AG04449 (cell line): ENCODE results near the gene SLC30A3.

Experiments
- CTCF ChIA-PET: fragments of 350-600 bp; formaldehyde crosslinking; extraction: SDS; loops from one replicate; lab custom pipeline; 2021; ENCODE audit warnings: antibody characterized with exemption; lab: Yijun Ruan, JAX
- POLR2A ChIA-PET: fragments of 400-600, 350-600 bp; formaldehyde crosslinking; extraction: SDS; loops from one replicate; lab custom pipeline; 2020; ENCODE audit warnings: antibody characterized with exemption, inconsistent platforms; lab: Yijun Ruan, JAX
- DNase-seq: peaks from one replicate; pipeline ENCODE4 v3.0.0-alpha.2; 2010; ENCODE audit warnings: low read depth, low spot score
- H3K4me3 ChIP-seq: 2 replicates; pipeline ENCODE4 v1.5.1; 2011; ENCODE audit warnings: low read depth, mild to moderate bottlenecking, control low read depth, low read length
- TF ChIP-seq, protein P1 (sequence below): IDR thresholded peaks from one replicate; pipeline ENCODE4 v1.5.1; 2011; ENCODE audit warnings: mild to moderate bottlenecking, moderate library complexity, low read length, control low read depth, inconsistent platforms; ENCODE audit not compliant: insufficient read depth; ENCODE audit errors: missing control alignments

Gene SLC30A3

DNA sequence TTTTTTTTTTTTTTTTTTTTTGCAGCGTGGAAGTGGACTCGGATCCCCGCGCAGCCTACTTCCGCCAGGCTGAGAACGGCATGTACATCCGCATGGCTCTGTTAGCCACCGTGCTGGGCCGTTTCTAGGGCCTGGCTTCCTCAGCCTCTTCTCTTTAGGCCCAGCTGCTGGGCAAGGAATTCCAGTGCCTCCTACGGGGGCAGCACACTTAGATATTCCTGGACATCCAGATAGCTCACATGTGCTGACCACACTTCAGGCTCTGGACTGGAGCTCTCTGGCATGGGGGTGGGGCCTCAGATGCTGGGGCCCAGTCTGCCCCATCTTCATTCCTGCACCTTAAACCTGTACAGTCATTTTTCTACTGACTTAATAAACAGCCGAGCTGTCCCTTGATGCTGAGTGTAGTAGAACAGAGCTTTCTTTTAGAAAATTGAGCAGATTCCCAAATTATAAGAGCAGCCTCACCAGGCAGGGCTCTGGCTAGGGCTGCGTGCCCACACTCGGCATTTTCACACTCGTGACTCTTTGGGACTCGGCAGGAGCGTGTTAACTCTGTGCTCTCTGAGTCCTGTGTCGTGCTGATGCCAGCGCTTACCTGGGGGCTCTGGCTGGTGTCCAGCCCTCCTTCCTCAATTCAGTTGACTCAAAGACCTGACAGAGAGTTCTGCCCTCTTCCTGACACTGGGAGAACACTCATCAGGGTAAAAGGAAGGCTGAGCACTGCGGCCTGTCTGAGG, 19.3 kb downstream of the SLC30A3 start:
- TF ChIP-seq, protein P1, sequence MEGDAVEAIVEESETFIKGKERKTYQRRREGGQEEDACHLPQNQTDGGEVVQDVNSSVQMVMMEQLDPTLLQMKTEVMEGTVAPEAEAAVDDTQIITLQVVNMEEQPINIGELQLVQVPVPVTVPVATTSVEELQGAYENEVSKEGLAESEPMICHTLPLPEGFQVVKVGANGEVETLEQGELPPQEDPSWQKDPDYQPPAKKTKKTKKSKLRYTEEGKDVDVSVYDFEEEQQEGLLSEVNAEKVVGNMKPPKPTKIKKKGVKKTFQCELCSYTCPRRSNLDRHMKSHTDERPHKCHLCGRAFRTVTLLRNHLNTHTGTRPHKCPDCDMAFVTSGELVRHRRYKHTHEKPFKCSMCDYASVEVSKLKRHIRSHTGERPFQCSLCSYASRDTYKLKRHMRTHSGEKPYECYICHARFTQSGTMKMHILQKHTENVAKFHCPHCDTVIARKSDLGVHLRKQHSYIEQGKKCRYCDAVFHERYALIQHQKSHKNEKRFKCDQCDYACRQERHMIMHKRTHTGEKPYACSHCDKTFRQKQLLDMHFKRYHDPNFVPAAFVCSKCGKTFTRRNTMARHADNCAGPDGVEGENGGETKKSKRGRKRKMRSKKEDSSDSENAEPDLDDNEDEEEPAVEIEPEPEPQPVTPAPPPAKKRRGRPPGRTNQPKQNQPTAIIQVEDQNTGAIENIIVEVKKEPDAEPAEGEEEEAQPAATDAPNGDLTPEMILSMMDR = no peak
- no peak overlapping the region for H3K4me3 ChIP-seq
- DNase-seq = no peak
- CTCF ChIA-PET = interaction anchor here (1.3 kb wide), 1 partner anchor 36 kb away, joined by 4 read pairs; no protein-coding TSS in a partner anchor
- POLR2A ChIA-PET = interaction anchor here (1.0 kb wide), 1 partner anchor 17 kb away, joined by 3 read pairs; no protein-coding TSS in a partner anchor

DNA sequence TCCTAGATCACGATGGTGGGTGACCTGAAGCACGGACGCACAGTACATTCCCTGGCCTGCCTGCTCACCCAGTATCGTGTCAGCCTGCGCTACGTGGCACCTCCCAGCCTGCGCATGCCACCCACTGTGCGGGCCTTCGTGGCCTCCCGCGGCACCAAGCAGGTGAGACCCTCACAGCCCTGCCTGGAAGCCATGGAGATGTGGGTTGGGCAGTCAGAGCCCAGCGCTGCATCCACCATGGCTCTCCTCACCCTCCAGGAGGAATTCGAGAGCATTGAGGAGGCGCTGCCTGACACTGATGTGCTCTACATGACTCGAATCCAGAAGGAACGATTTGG, 20.3 kb downstream of the SLC30A3 start:
- TF ChIP-seq, protein P1 = no peak
- no peak overlapping the region for H3K4me3 ChIP-seq
- POLR2A ChIA-PET = interaction anchor here (1.0 kb wide), 1 partner anchor 16 kb away, joined by 3 read pairs; no protein-coding TSS in a partner anchor
- DNase-seq = no peak
- CTCF ChIA-PET = interaction anchor here (2.1 kb wide), 1 partner anchor 37 kb away, joined by 8 read pairs; no protein-coding TSS in a partner anchor

- H3K4me3 ChIP-seq = no peak overlapping the region
- CTCF ChIA-PET = interaction anchor here (1.3 to 2.1 kb wide), 4 partner anchors 10 to 61 kb away, joined by 3 to 8 read pairs (median 6); no protein-coding TSS in a partner anchor
- no peak for DNase-seq
- TF ChIP-seq, protein P1 = no peak
- POLR2A ChIA-PET = interaction anchor here (0.9 kb wide), 1 partner anchor 10 kb away, joined by 3 read pairs; no protein-coding TSS in a partner anchor
These were observed 20.9 kb downstream of the SLC30A3 start for GRCh38 chr2:27241761-27242613.

- TF ChIP-seq, protein P1 = no peak
- POLR2A ChIA-PET = no interaction called here
- H3K4me3 ChIP-seq = no peak overlapping the region
- CTCF ChIA-PET = interaction anchor here (1.3 to 1.6 kb wide), 2 partner anchors 15 to 63 kb away, joined by 3 to 8 read pairs; no protein-coding TSS in a partner anchor
- DNase-seq = no peak
These were observed 22.4 kb downstream of the SLC30A3 start for GRCh38 chr2:27240406-27240805.

DNA sequence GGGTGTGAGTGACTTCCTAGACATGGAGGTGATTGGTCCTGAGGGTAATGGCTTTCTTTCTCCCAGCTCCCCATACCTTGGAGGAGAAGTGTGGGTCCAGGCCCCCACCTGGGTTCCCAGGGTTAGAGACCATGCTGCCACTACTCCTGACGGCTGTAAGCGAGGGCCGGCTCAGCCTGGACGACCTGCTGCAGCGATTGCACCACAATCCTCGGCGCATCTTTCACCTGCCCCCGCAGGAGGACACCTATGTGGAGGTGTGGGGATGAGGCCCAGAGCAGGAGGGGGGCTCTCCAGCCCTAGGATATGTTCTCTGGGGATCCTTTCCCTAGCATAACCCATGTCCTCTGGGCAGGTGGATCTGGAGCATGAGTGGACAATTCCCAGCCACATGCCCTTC, 23.9 kb downstream of the SLC30A3 start:
- DNase-seq = no peak
- ChIA-PET CTCF (interaction anchor here (1.1 kb wide), 1 partner anchor 13 kb away, joined by 3 read pairs; no protein-coding TSS in a partner anchor), POLR2A (no interaction called here)
- TF ChIP-seq, protein P1 = no peak
- no peak overlapping the region for H3K4me3 ChIP-seq
